ENCODE results near the gene TLE1. TPM values are rescaled to one million over a fixed set of nuclear protein-coding genes. Genes with fewer than 3 reads are reported as not detected.

TLE1 gene
- total and polyA plus RNA-seq, 2 of the 4 experiments (the other 2 are of a cell fraction): 36.0 to 51.0 TPM

GRCh38 chr9:81540142-81540710 lies 149.1 kb downstream of the TLE1 start:
- Histone ChIP-seq H2BK5ac (ENCODE audit: low read depth, low read length, poor library complexity, severe bottlenecking) (no peak overlapping the region), H4K91ac (ENCODE audit: insufficient read depth, low read depth, low read length) (no peak overlapping the region), H3K27ac (ENCODE audit: insufficient read depth, low read length) (no peak overlapping the region), H4K5ac (ENCODE audit: low read depth, low read length) (no peak overlapping the region), H2AK9ac (replicated peaks; ENCODE audit: low read depth, low read length, poor library complexity) (no peak overlapping the region), H3K4me3 (ENCODE audit: insufficient read depth, low read depth, low read length) (no peak overlapping the region), H3K79me1 (ENCODE audit: low read depth in 1 of 2, low read length in 2 of 2) (no peaks in the 10 kb centered on the region), H2AFZ (replicated peaks; ENCODE audit: low read length, poor library complexity) (no peak overlapping the region), H3K23ac (ENCODE audit: low read depth, low read length) (no peak overlapping the region), H3K14ac (replicated peaks; ENCODE audit: low read depth, low read length) (no peak overlapping the region), H2BK15ac (ENCODE audit: low read depth, low read length) (no peak overlapping the region; the same call in 2 of the 3 replicates), H3K4me1 (ENCODE audit: control insufficient read depth, insufficient read depth, low read length) (no peaks in the 10 kb centered on the region), H3K9ac (ENCODE audit: low read depth, low read length) (no peak overlapping the region), H2BK20ac (ENCODE audit: low read depth, low read length) (no peak overlapping the region), H3K4ac (ENCODE audit: low read depth, low read length) (no peak overlapping the region; the same call in 1 of the 2 replicates), H3K27me3 (ENCODE audit: control insufficient read depth, insufficient read depth, low read length) (no peaks in the 10 kb centered on the region), H3K36me3 (ENCODE audit: control insufficient read depth, insufficient read depth, low read length) (no peaks in the 10 kb centered on the region), H3K9me3 (ENCODE audit: control insufficient read depth, insufficient read depth, low read length) (no peaks in the 10 kb centered on the region), H3K9me1 (ENCODE audit: insufficient read depth, low read length) (no peaks in the 10 kb centered on the region), H2AK5ac (ENCODE audit: low read depth, low read length) (no peak overlapping the region), H2BK120ac (ENCODE audit: low read depth, low read length) (no peak overlapping the region), H3K4me2 (ENCODE audit: low read depth, low read length) (no peak overlapping the region), H4K8ac (ENCODE audit: low read depth in 2 of 2, low read length in 2 of 2) (no peak overlapping the region), H4K20me1 (ENCODE audit: insufficient read depth, low read length) (no peaks in the 10 kb centered on the region), H3K56ac (ENCODE audit: extremely low read depth, insufficient read depth, low read length) (no peak overlapping the region), H3K18ac (ENCODE audit: low read depth, low read length) (no peak overlapping the region)
- ATAC-seq (ENCODE audit: low read depth) (no peak), DNase-seq (no peak)
- intact Hi-C loops (cut with micrococcal nuclease): no loop called here
- CTCF ChIA-PET: interaction anchor here (1.1 kb wide), 1 partner anchor 18 kb away, joined by 3 read pairs; no protein-coding TSS in a partner anchor
- no peak for TF ChIP-seq CEBPB (IDR thresholded peaks at IDR 0.05; ENCODE audit: low read depth, low read length)
- POLR2A ChIA-PET (ENCODE audit: unreplicated experiment): no interaction called here
- in situ Hi-C loops (cut with MboI; ENCODE audit: low sequenced_read_pairs): loop anchor here (25.0 kb wide), 1 partner anchor 1072 kb away; no protein-coding TSS in a partner anchor
- dilution Hi-C loops (cut with HindIII; ENCODE audit: low sequenced_read_pairs, unreplicated experiment): no loop called here
- WGBS, 2 experiments (ENCODE audit: extremely low coverage in 2 of 2, insufficient read length in 1 of 2): 100% methylated on average over 1 of the region's 8 CpGs; no CpG with 5 or more reads in 1 of the 2 experiments
- no TSS peak for BruUV-seq (replicated peaks)

Data from IMR-90 (cell line).